ENCODE measurements around the gene ZNF780A.
"Not testable (repeated sequence)": the region's sequence is repeated elsewhere in the genome, so short reads cannot be mapped to it uniquely, and the experiment has no call there.

ZNF780A gene

GRCh38 chr19:40056505-40056904 lies 34.2 kb downstream of the ZNF780A start:
- no peaks in the 10 kb centered on the region for H3K36me3 ChIP-seq (ENCODE audit: insufficient read depth, low read length)
- H3K4me1 ChIP-seq (ENCODE audit: insufficient read depth, low read length), result no peaks in the 10 kb centered on the region
- no peaks in the 10 kb centered on the region; the same call in 1 of the 2 replicates for H3K9me3 ChIP-seq (ENCODE audit: control insufficient read depth, insufficient read depth, low read length)
- H3K9ac ChIP-seq (ENCODE audit: low read depth, low read length), result peak overlapping the region; percentile 89

GRCh38 chr19:40055832-40056504 lies 34.8 kb downstream of the ZNF780A start, which contains the start of gene ZNF780B:
Gene ZNF780B (minus strand): TSS chr19:40056231. CDS start chr19:40050332, 5,899 bp downstream.
- H3K9me3 ChIP-seq (ENCODE audit: control insufficient read depth, insufficient read depth, low read length), result no peaks in the 10 kb centered on the region; the same call in 1 of the 2 replicates
- H3K36me3 ChIP-seq (ENCODE audit: insufficient read depth, low read length), result no peaks in the 10 kb centered on the region
- H3K4me1 ChIP-seq (ENCODE audit: insufficient read depth, low read length), result no peaks in the 10 kb centered on the region
- H3K9ac ChIP-seq (ENCODE audit: low read depth, low read length), result peak within 1 kb of the TSS; percentile 89

GRCh38 chr19:40055049-40055448 lies 35.7 kb downstream of the ZNF780A start:
- Histone ChIP-seq H3K9ac (ENCODE audit: low read depth, low read length) (peak overlapping the region; percentile 89), H3K4me1 (ENCODE audit: insufficient read depth, low read length) (no peaks in the 10 kb centered on the region), H3K36me3 (ENCODE audit: insufficient read depth, low read length) (no peaks in the 10 kb centered on the region), H3K9me3 (ENCODE audit: control insufficient read depth, insufficient read depth, low read length) (no peaks in the 10 kb centered on the region; the same call in 1 of the 2 replicates)

GRCh38 chr19:40054632-40055031 lies 36.1 kb downstream of the ZNF780A start:
- H3K4me1 ChIP-seq (ENCODE audit: insufficient read depth, low read length), result no peaks in the 10 kb centered on the region
- H3K9me3 ChIP-seq (ENCODE audit: control insufficient read depth, insufficient read depth, low read length), result peaks cover 1% of the 10 kb centered on the region; the same call in 1 of the 2 replicates
- no peaks in the 10 kb centered on the region for H3K36me3 ChIP-seq (ENCODE audit: insufficient read depth, low read length)
- peak overlapping the region; percentile 89; the same call in 1 of the 2 replicates for H3K9ac ChIP-seq (ENCODE audit: low read depth, low read length)

GRCh38 chr19:40053491-40053890 lies 37.3 kb downstream of the ZNF780A start:
- no peaks in the 10 kb centered on the region for H3K36me3 ChIP-seq (ENCODE audit: insufficient read depth, low read length)
- H3K9ac ChIP-seq (ENCODE audit: low read depth, low read length), result no peak overlapping the region
- no peaks in the 10 kb centered on the region for H3K4me1 ChIP-seq (ENCODE audit: insufficient read depth, low read length)
- peaks cover 6% of the 10 kb centered on the region; the same call in 1 of the 2 replicates for H3K9me3 ChIP-seq (ENCODE audit: control insufficient read depth, insufficient read depth, low read length)

- H3K9me3 ChIP-seq (ENCODE audit: control insufficient read depth, insufficient read depth, low read length), result peaks cover 36% of the 10 kb centered on the region
- H3K36me3 ChIP-seq (ENCODE audit: insufficient read depth, low read length), result peaks cover 11% of the 10 kb centered on the region; the same call in 1 of the 2 replicates
Measured at GRCh38 chr19:40041718-40042117, 49.0 kb downstream of the ZNF780A start.

GRCh38 chr19:40038047-40038446 lies 52.7 kb downstream of the ZNF780A start:
- not testable (repeated sequence) for H3K4me1 ChIP-seq (ENCODE audit: insufficient read depth, low read length); H3K9ac ChIP-seq (ENCODE audit: low read depth, low read length)
- H3K9me3 ChIP-seq (ENCODE audit: control insufficient read depth, insufficient read depth, low read length), result peaks cover 44% of the 10 kb centered on the region
- H3K36me3 ChIP-seq (ENCODE audit: insufficient read depth, low read length), result peaks cover 15% of the 10 kb centered on the region

More at GRCh38 chr19:40041718-40042117, 49.0 kb downstream of the ZNF780A start:
- not testable (repeated sequence) for H3K9ac ChIP-seq (ENCODE audit: low read depth, low read length); H3K4me1 ChIP-seq (ENCODE audit: insufficient read depth, low read length)

GRCh38 chr19:40035996-40036395 lies 54.7 kb downstream of the ZNF780A start:
- peaks cover 58% of the 10 kb centered on the region for H3K9me3 ChIP-seq (ENCODE audit: control insufficient read depth, insufficient read depth, low read length)
- H3K9ac ChIP-seq (ENCODE audit: low read depth, low read length), result no peak overlapping the region
- no peaks in the 10 kb centered on the region for H3K4me1 ChIP-seq (ENCODE audit: insufficient read depth, low read length)
- peaks cover 17% of the 10 kb centered on the region for H3K36me3 ChIP-seq (ENCODE audit: insufficient read depth, low read length)

- H3K4me1 ChIP-seq (ENCODE audit: insufficient read depth, low read length), result no peaks in the 10 kb centered on the region
- no peak overlapping the region for H3K9ac ChIP-seq (ENCODE audit: low read depth, low read length)
- H3K36me3 ChIP-seq (ENCODE audit: insufficient read depth, low read length), result peaks cover 17% of the 10 kb centered on the region
- peaks cover 72% of the 10 kb centered on the region for H3K9me3 ChIP-seq (ENCODE audit: control insufficient read depth, insufficient read depth, low read length)
Measured at GRCh38 chr19:40033989-40034560, 56.7 kb downstream of the ZNF780A start.

- Histone ChIP-seq H3K9ac (ENCODE audit: low read depth, low read length) (no peak overlapping the region), H3K9me3 (ENCODE audit: control insufficient read depth, insufficient read depth, low read length) (peaks cover 58% of the 10 kb centered on the region), H3K36me3 (ENCODE audit: insufficient read depth, low read length) (no peaks in the 10 kb centered on the region; the same call in 1 of the 2 replicates), H3K4me1 (ENCODE audit: insufficient read depth, low read length) (no peaks in the 10 kb centered on the region)
Measured at GRCh38 chr19:40026597-40026970, 64.2 kb downstream of the ZNF780A start.

GRCh38 chr19:40025938-40026596 lies 64.7 kb downstream of the ZNF780A start:
- Histone ChIP-seq H3K9me3 (ENCODE audit: control insufficient read depth, insufficient read depth, low read length) (peaks cover 54% of the 10 kb centered on the region), H3K36me3 (ENCODE audit: insufficient read depth, low read length) (no peaks in the 10 kb centered on the region; the same call in 1 of the 2 replicates), H3K4me1 (ENCODE audit: insufficient read depth, low read length) (no peaks in the 10 kb centered on the region), H3K9ac (ENCODE audit: low read depth, low read length) (no peak overlapping the region)

GRCh38 chr19:40023969-40024368 lies 66.8 kb downstream of the ZNF780A start:
- Histone ChIP-seq H3K4me1 (ENCODE audit: insufficient read depth, low read length) (no peaks in the 10 kb centered on the region), H3K36me3 (ENCODE audit: insufficient read depth, low read length) (no peaks in the 10 kb centered on the region; the same call in 1 of the 2 replicates), H3K9me3 (ENCODE audit: control insufficient read depth, insufficient read depth, low read length) (peaks cover 39% of the 10 kb centered on the region), H3K9ac (ENCODE audit: low read depth, low read length) (no peak overlapping the region)
